ENCODE measurements around the gene LEKR1.
"Not testable (repeated sequence)": the region's sequence is repeated elsewhere in the genome, so short reads cannot be mapped to it uniquely, and the experiment has no call there.

LEKR1 gene

GRCh38 chr3:156826144-156826895 lies at the start of gene LEKR1:
LEKR1 (plus strand) TSS chr3:156826353; CDS start chr3:156829330, 2,977 bp downstream.
- DNase-seq (ENCODE audit: low spot score) = peak; percentile 77

GRCh38 chr3:156776871-156777270 lies 49.3 kb upstream of the LEKR1 start:
- DNase-seq (ENCODE audit: low spot score) = no peak

- no peak for DNase-seq (ENCODE audit: low spot score)
Observed at GRCh38 chr3:156781310-156782230, 44.6 kb upstream of the LEKR1 start.

- DNase-seq (ENCODE audit: low spot score) = no peak
Observed at GRCh38 chr3:156782319-156782718, 43.8 kb upstream of the LEKR1 start.

GRCh38 chr3:156782921-156783320 lies 43.2 kb upstream of the LEKR1 start:
- DNase-seq (ENCODE audit: low spot score) = no peak

- no peak for DNase-seq (ENCODE audit: low spot score)
Observed at GRCh38 chr3:156787001-156787400, 39.2 kb upstream of the LEKR1 start.

GRCh38 chr3:156787926-156788663 lies 38.1 kb upstream of the LEKR1 start:
- DNase-seq (ENCODE audit: low spot score) = no peak

- no peak for DNase-seq (ENCODE audit: low spot score)
Observed at GRCh38 chr3:156788846-156789245, 37.3 kb upstream of the LEKR1 start.

- no peak for DNase-seq (ENCODE audit: low spot score)
Observed at GRCh38 chr3:156790156-156790555, 36.0 kb upstream of the LEKR1 start.

GRCh38 chr3:156792114-156792513 lies 34.0 kb upstream of the LEKR1 start:
- DNase-seq (ENCODE audit: low spot score) = no peak

GRCh38 chr3:156792536-156792935 lies 33.6 kb upstream of the LEKR1 start:
- DNase-seq (ENCODE audit: low spot score) = no peak

- peak; percentile 11 for DNase-seq (ENCODE audit: low spot score)
Observed at GRCh38 chr3:156792945-156793344, 33.2 kb upstream of the LEKR1 start.

GRCh38 chr3:156793400-156793799 lies 32.8 kb upstream of the LEKR1 start:
- no peak for DNase-seq (ENCODE audit: low spot score)

GRCh38 chr3:156793851-156794250 lies 32.3 kb upstream of the LEKR1 start:
- DNase-seq (ENCODE audit: low spot score) = peak; percentile 71

GRCh38 chr3:156795890-156796481 lies 30.2 kb upstream of the LEKR1 start:
- DNase-seq (ENCODE audit: low spot score) = no peak

GRCh38 chr3:156797368-156797767 lies 28.8 kb upstream of the LEKR1 start:
- DNase-seq (ENCODE audit: low spot score) = no peak

- DNase-seq (ENCODE audit: low spot score) = not testable (repeated sequence)
Observed at GRCh38 chr3:156800287-156800686, 25.9 kb upstream of the LEKR1 start.

- DNase-seq (ENCODE audit: low spot score) = no peak
Observed at GRCh38 chr3:156801746-156802145, 24.4 kb upstream of the LEKR1 start.

- no peak for DNase-seq (ENCODE audit: low spot score)
Observed at GRCh38 chr3:156802821-156803606, 23.1 kb upstream of the LEKR1 start.

- DNase-seq (ENCODE audit: low spot score) = no peak
Observed at GRCh38 chr3:156803952-156804741, 22.0 kb upstream of the LEKR1 start.

All from globus pallidus (tissue), 1 donor.